Loucy (cell line): Measurements from ENCODE around the gene PHKB.

ENCODE experiments used
- CTCF ChIP-seq: fragments of 200-600 bp; sonication (generic); conservative IDR thresholded peaks from 2 replicates; pipeline ENCODE4 v1.5.1; 2014; ENCODE audit warnings: mild to moderate bottlenecking, antibody characterized with exemption, low read length
- EZH2phosphoT487 ChIP-seq: fragments of 200-600 bp; IDR thresholded peaks from 2 replicates; pipeline ENCODE4 v1.6.1; 2018; ENCODE audit warnings: antibody characterized with exemption, mild to moderate bottlenecking, moderate library complexity, borderline replicate concordance

- TF ChIP-seq CTCF, result no peak
- no peak for TF ChIP-seq EZH2phosphoT487
These were observed 273.1 kb downstream of the PHKB start for GRCh38 chr16:47734081-47734857.
